Suprapubic skin (tissue), 4 donors: ENCODE measurements around the gene FHOD3. TPM values are rescaled to one million over a fixed set of nuclear protein-coding genes. Genes with fewer than 3 reads are reported as not detected.

Experiments
- DNase-seq, 2 donors: peaks; one replicate each; pipeline ENCODE4 v3.0.0-alpha.2; 2019; ENCODE audit warnings: low spot score in 2 of 2
- H3K27ac ChIP-seq: fragments of 200-600 bp; sonication (generic); one replicate; pipeline ENCODE4 v1.5.1; 2019
- H3K27me3 ChIP-seq: fragments of 200-600 bp; sonication (generic); one replicate; pipeline ENCODE4 v1.5.1; 2019
- H3K36me3 ChIP-seq: fragments of 200-600 bp; sonication (generic); one replicate; pipeline ENCODE4 v1.5.1; 2019
- H3K4me1 ChIP-seq: fragments of 200-600 bp; sonication (generic); one replicate; pipeline ENCODE4 v1.5.1; 2019
- H3K4me3 ChIP-seq: fragments of 200-600 bp; sonication (generic); one replicate; pipeline ENCODE4 v1.5.1; 2019; ENCODE audit warnings: mild to moderate bottlenecking
- H3K9me3 ChIP-seq: fragments of 200-600 bp; sonication (generic); one replicate; pipeline ENCODE4 v1.5.1; 2019
- EP300 ChIP-seq: sonication (generic); formaldehyde crosslinking; IDR thresholded peaks from one replicate; pipeline ENCODE4 v1.6.1; 2017; ENCODE audit warnings: antibody characterized with exemption
- POLR2A ChIP-seq, 2 donors: fragments of 450-650 bp; IDR thresholded peaks; one replicate each; pipeline ENCODE4 v1.6.1; 2017; ENCODE audit warnings: antibody characterized with exemption in 2 of 2, mild to moderate bottlenecking in 2 of 2, moderate library complexity in 2 of 2
- POLR2AphosphoS5 ChIP-seq, 3 donors: sonication (generic); formaldehyde crosslinking; IDR thresholded peaks; one replicate each; pipeline ENCODE4 v1.6.1; 2017; ENCODE audit warnings: antibody characterized with exemption in 3 of 3
- WGBS: methylation state at CpG from one replicate; pipeline ENCODE4 v1.1.5; 2018; 5-methylcytosine and 5-hydroxymethylcytosine counted together
- total RNA-seq, 4 donors: library from RNA; depleted of rRNA; stranded (reverse); fragments of >200 nt; gene quantifications; one replicate each; pipeline ENCODE4 v1.1.0, GENCODE V29; 2016
- TF ChIP-seq, protein P1 (sequence below), 2 donors: fragments of 200-600 bp in 1 of 2; fragments of 450-650 bp in 1 of 2; sonication (generic) in 1 of 2; IDR thresholded peaks; one replicate each; pipeline ENCODE4 v1.5.1; 2016 to 2019; ENCODE audit warnings: antibody characterized with exemption in 2 of 2, mild to moderate bottlenecking in 1 of 2, moderate library complexity in 1 of 2

The FHOD3 gene
- total RNA-seq, 4 donors from 2014 or later = 5.8 to 18.7 (median 15.5) TPM

DNA sequence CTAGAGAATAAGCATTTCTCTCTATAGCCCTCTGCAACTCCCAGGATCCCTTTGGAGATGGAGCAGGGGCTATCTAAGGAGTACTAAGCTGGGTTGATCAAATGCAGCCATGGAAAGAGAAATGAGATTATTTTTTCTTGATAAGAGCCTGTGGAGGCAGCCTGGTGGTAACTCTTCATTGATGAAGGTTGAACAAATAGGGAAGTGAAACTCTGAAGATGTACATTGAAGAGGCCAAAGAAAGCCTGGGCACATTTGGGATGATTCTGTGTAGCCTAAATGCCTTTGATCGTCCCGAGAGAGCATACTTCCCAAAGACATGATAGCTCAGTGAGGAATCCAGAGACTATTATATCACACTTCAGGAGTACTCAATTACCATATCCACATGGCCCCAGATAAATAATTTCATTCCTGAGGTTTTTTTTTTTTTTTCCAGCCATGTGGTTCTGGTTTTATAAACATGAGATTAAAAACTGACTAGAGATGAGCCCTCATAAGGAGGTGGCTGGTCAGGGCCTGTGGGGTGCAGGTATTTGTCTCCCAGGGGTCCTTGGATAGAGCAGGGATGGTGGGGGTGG, 338.8 kb downstream of the FHOD3 start:
- no peak overlapping the region for H3K4me3 ChIP-seq
- H3K4me1 ChIP-seq = peaks cover 27% of the 10 kb centered on the region
- WGBS = 80% methylated on average over 2 of the region's 2 CpGs
- no peaks in the 10 kb centered on the region for H3K27me3 ChIP-seq
- no peak for DNase-seq
- no peaks in the 10 kb centered on the region for H3K9me3 ChIP-seq
- no peaks in the 10 kb centered on the region for H3K36me3 ChIP-seq
- TF ChIP-seq EP300 = no peak
- no peak overlapping the region for H3K27ac ChIP-seq

DNA sequence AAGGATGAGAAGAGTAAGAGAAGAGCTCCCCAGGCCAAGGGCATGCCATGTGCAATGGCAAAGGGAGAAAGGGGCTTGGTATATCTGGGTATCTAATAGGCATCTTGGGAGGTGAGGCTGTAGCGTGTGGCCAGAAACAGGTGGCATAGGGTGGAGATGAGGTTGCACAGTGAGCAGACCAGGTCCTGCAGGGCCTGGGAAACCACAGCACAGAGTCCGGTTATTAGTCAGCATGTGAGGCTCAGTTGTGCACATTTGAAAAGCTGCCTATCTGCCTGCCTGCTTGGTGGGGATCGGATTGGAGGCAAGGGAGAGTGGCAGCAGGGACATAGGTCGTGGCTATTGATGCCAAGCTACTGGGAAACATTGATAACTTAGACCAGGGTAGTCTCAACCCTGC, 340.7 kb downstream of the FHOD3 start:
- Histone ChIP-seq H3K27me3 (no peaks in the 10 kb centered on the region), H3K4me1 (peaks cover 27% of the 10 kb centered on the region), H3K36me3 (no peaks in the 10 kb centered on the region), H3K4me3 (no peak overlapping the region), H3K9me3 (no peaks in the 10 kb centered on the region), H3K27ac (no peak overlapping the region)
- DNase-seq = no peak
- no peak for TF ChIP-seq POLR2AphosphoS5 (IDR thresholded peaks at IDR 0.05)
- TF ChIP-seq, protein P1, sequence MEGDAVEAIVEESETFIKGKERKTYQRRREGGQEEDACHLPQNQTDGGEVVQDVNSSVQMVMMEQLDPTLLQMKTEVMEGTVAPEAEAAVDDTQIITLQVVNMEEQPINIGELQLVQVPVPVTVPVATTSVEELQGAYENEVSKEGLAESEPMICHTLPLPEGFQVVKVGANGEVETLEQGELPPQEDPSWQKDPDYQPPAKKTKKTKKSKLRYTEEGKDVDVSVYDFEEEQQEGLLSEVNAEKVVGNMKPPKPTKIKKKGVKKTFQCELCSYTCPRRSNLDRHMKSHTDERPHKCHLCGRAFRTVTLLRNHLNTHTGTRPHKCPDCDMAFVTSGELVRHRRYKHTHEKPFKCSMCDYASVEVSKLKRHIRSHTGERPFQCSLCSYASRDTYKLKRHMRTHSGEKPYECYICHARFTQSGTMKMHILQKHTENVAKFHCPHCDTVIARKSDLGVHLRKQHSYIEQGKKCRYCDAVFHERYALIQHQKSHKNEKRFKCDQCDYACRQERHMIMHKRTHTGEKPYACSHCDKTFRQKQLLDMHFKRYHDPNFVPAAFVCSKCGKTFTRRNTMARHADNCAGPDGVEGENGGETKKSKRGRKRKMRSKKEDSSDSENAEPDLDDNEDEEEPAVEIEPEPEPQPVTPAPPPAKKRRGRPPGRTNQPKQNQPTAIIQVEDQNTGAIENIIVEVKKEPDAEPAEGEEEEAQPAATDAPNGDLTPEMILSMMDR (IDR thresholded peaks at IDR 0.05) = no peak
- TF ChIP-seq POLR2A (IDR thresholded peaks at IDR 0.05) = no peak
- no peak for TF ChIP-seq EP300
- WGBS = 89% methylated on average over 4 of the region's 4 CpGs

DNA sequence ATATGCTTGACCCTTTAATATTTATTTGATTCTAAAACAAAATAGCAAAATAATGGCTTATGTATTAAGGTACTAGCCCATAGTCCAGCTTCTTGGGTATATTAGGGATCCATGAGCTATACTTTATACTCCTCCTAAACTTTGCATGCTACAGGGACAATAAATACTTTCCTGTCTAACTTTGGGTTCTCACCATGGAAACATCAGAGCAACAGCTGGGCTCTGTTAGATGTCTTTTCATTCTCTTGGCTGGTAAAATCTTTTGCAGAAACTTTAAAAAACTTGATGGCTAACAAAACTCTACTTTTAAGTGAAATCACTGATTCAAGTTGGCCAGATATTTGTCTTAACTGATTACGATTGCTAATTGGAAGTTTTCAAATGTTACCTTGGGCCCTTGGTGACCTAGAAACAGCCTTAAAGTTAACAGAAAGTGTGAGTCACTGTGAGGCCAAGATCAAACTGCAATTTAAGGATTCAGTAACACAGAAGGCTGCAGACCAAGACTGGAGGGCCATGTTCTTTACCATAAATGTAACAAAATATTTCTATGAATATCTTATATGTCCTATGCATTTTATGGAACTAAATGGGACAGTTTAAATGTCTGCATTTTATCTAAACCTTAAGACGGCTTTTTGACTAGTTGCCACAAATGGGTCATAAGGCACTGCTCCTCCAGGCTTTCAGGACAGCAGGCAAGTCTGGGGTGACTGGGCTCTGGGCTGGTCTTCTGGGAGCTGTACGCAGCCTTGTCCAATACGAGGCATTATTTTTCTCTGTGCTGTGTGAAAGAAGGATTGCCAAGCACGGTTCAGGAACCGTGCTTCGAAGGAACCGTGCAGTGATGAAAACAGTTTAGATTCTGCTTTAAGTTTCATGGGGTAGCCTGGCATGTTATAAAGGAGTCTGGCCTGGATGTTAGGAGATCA, 342.8 kb downstream of the FHOD3 start:
- no peaks in the 10 kb centered on the region for H3K27me3 ChIP-seq
- H3K36me3 ChIP-seq = no peaks in the 10 kb centered on the region
- peaks cover 13% of the 10 kb centered on the region for H3K4me1 ChIP-seq
- TF ChIP-seq EP300 = no peak
- no peak for TF ChIP-seq POLR2A (IDR thresholded peaks at IDR 0.05)
- TF ChIP-seq, protein P1 (IDR thresholded peaks at IDR 0.05) = no peak
- no peak for TF ChIP-seq POLR2AphosphoS5 (IDR thresholded peaks at IDR 0.05)
- no peaks in the 10 kb centered on the region for H3K9me3 ChIP-seq
- no peak overlapping the region for H3K4me3 ChIP-seq
- H3K27ac ChIP-seq = no peak overlapping the region
- WGBS = 77% methylated on average over 8 of the region's 8 CpGs
- no peak for DNase-seq

DNA sequence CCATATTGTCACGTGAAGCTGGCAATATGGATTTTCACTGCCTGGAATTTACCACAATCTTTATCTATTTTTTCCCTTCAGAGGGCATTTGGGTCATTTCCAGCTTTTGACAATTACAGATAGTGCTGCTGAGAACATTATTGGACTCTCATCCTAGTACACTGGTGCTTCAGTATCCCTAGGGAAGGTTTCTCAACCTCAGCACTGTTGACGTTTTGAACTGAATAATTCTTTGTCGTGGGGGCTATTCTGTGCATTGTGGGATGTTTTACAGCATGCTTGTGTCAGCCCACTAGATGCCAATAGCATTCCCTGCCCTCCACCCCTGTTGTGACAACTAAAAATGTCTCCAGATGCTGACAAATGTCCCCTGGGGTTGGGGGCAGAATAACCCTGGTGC, 345.5 kb downstream of the FHOD3 start:
- WGBS = 56% methylated on average over 3 of the region's 3 CpGs
- Histone ChIP-seq H3K36me3 (no peaks in the 10 kb centered on the region), H3K4me1 (peaks cover 9% of the 10 kb centered on the region), H3K27me3 (no peaks in the 10 kb centered on the region), H3K4me3 (no peak overlapping the region), H3K9me3 (no peaks in the 10 kb centered on the region), H3K27ac (no peak overlapping the region)
- DNase-seq = no peak
- TF ChIP-seq POLR2A (IDR thresholded peaks at IDR 0.05) = no peak

DNA sequence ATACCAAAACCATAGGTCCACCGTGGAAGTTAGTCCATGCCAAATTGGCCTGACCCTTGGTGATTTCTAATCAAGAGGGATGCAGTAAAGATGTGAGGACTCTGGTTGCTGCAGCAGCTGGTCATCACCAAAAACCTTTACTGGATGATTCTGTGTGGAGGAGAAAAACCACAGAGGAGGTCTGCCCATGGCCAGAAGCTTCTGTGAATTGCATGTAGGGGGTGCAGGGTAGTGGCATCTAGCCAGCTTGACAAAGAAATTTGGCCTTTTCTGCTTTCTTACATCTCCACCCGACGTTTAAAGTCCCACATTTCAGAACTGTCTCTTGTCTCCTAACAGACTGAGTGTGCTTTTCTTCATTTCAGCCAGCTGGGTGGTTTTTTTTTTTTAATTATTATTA, 351.3 kb downstream of the FHOD3 start:
- WGBS = 91% methylated on average over 3 of the region's 3 CpGs
- Histone ChIP-seq H3K4me3 (no peak overlapping the region), H3K27ac (no peak overlapping the region), H3K27me3 (no peaks in the 10 kb centered on the region), H3K4me1 (no peaks in the 10 kb centered on the region), H3K36me3 (no peaks in the 10 kb centered on the region), H3K9me3 (no peaks in the 10 kb centered on the region)
- no peak for DNase-seq
- TF ChIP-seq EP300 = no peak
- no peak for TF ChIP-seq POLR2AphosphoS5 (IDR thresholded peaks at IDR 0.05)
- TF ChIP-seq, protein P1 (IDR thresholded peaks at IDR 0.05) = no peak
- no peak for TF ChIP-seq POLR2A (IDR thresholded peaks at IDR 0.05)

DNA sequence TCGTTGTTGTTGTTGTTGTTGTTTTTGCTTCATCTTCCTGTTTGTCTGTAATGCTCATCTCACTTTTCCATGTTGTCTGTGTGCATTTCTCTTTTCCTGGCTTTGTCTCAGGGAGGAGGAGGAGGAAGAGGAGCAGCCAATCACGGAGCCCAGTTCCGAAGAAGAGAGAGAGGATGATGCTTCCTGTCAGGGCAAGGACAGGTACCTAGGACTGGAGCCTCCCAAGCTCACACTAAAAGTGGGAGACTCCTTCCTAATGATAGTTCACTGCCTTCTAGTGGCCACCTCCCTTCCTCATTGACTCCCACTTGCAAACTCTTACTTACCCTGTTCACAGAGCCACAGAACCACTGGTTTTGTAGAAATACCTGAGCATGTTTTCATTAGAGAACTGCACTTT, 351.7 kb downstream of the FHOD3 start:
- no peak for TF ChIP-seq EP300
- TF ChIP-seq POLR2A (IDR thresholded peaks at IDR 0.05) = no peak
- TF ChIP-seq POLR2AphosphoS5 (IDR thresholded peaks at IDR 0.05) = no peak
- TF ChIP-seq, protein P1 (IDR thresholded peaks at IDR 0.05) = no peak
- H3K9me3 ChIP-seq = no peaks in the 10 kb centered on the region
- WGBS = 89% methylated on average over 3 of the region's 3 CpGs
- H3K27me3 ChIP-seq = no peaks in the 10 kb centered on the region
- H3K27ac ChIP-seq = no peak overlapping the region
- DNase-seq = no peak
- no peaks in the 10 kb centered on the region for H3K4me1 ChIP-seq
- no peak overlapping the region for H3K4me3 ChIP-seq
- H3K36me3 ChIP-seq = no peaks in the 10 kb centered on the region
